RWPE2 (cell line): Measurements from ENCODE around the gene LARGE1.

Source experiments
- ATAC-seq: fragments of 200-7000 bp; cut with Tn5 transposase; 3 replicates; pipeline ENCODE4 v1.9.1; 2021; ENCODE audit warnings: low read depth
- DNase-seq: peaks from one replicate; pipeline ENCODE4 v3.0.0-alpha.2; 2020; ENCODE audit warnings: low spot score
- H3K27ac ChIP-seq: fragments of 450-650 bp; 2 replicates; pipeline ENCODE4 v1.5.1; 2017; ENCODE audit warnings: mild to moderate bottlenecking; ENCODE audit not compliant: poor library complexity, severe bottlenecking
- H3K27me3 ChIP-seq: fragments of 250-450 bp; sonication (Bioruptor Pico); 2 replicates; pipeline ENCODE4 v1.5.1; 2021; ENCODE audit warnings: mild to moderate bottlenecking, moderate library complexity; ENCODE audit not compliant: insufficient read depth, poor library complexity, severe bottlenecking
- H3K36me3 ChIP-seq: fragments of 250-450 bp; sonication (Bioruptor Pico); 2 replicates; pipeline ENCODE4 v1.5.1; 2020; ENCODE audit warnings: low read depth, mild to moderate bottlenecking, moderate library complexity
- H3K4me1 ChIP-seq: fragments of 250-450 bp; sonication (Bioruptor Pico); 2 replicates; pipeline ENCODE4 v1.5.1; 2021; ENCODE audit warnings: mild to moderate bottlenecking, moderate library complexity; ENCODE audit not compliant: insufficient read depth, poor library complexity, severe bottlenecking
- H3K4me3 ChIP-seq: fragments of 250-450 bp; sonication (Bioruptor Pico); 2 replicates; pipeline ENCODE4 v1.5.1; 2021; ENCODE audit warnings: mild to moderate bottlenecking, moderate library complexity; ENCODE audit not compliant: severe bottlenecking
- H3K9me3 ChIP-seq: fragments of 250-450 bp; sonication (Bioruptor Pico); 2 replicates; pipeline ENCODE4 v1.5.1; 2021; ENCODE audit warnings: mild to moderate bottlenecking, moderate library complexity; ENCODE audit not compliant: severe bottlenecking
- CTCF ChIP-seq: fragments of 450-650 bp; IDR thresholded peaks from one replicate; pipeline ENCODE4 v1.5.1; 2017; ENCODE audit warnings: mild to moderate bottlenecking, moderate library complexity; ENCODE audit not compliant: poor library complexity, severe bottlenecking

LARGE1 gene

GRCh38 chr22:33329398-33329797, 590.9 kb downstream of the LARGE1 start:
- ATAC-seq (no peak), DNase-seq (no peak)
- H3K36me3 ChIP-seq: no peaks in the 10 kb centered on the region
- TF ChIP-seq CTCF: no peak
- H3K27ac ChIP-seq: no peak overlapping the region
- H3K9me3 ChIP-seq: no peaks in the 10 kb centered on the region
- H3K4me1 ChIP-seq: no peaks in the 10 kb centered on the region
- H3K4me3 ChIP-seq: no peak overlapping the region
- no peaks in the 10 kb centered on the region for H3K27me3 ChIP-seq

- peak; percentile 41; the same call in 2 of the 3 replicates for ATAC-seq
- Histone ChIP-seq H3K27me3 (no peaks in the 10 kb centered on the region), H3K4me3 (no peak overlapping the region), H3K36me3 (no peaks in the 10 kb centered on the region), H3K9me3 (no peaks in the 10 kb centered on the region), H3K27ac (no peak overlapping the region), H3K4me1 (no peaks in the 10 kb centered on the region)
- TF ChIP-seq CTCF: no peak
- no peak for DNase-seq
Measured at GRCh38 chr22:33328789-33329296, 591.4 kb downstream of the LARGE1 start.

GRCh38 chr22:33327348-33327860, 592.9 kb downstream of the LARGE1 start:
- H3K27me3 ChIP-seq: no peaks in the 10 kb centered on the region
- no peaks in the 10 kb centered on the region for H3K4me1 ChIP-seq
- H3K4me3 ChIP-seq: no peak overlapping the region
- TF ChIP-seq CTCF: no peak
- ATAC-seq (no peak), DNase-seq (no peak)
- H3K9me3 ChIP-seq: no peaks in the 10 kb centered on the region
- no peak overlapping the region for H3K27ac ChIP-seq
- H3K36me3 ChIP-seq: no peaks in the 10 kb centered on the region

GRCh38 chr22:33326540-33327295, 593.6 kb downstream of the LARGE1 start:
- H3K9me3 ChIP-seq: no peaks in the 10 kb centered on the region
- ATAC-seq: no peak
- H3K4me3 ChIP-seq: no peak overlapping the region
- H3K27me3 ChIP-seq: no peaks in the 10 kb centered on the region
- H3K36me3 ChIP-seq: no peaks in the 10 kb centered on the region
- H3K4me1 ChIP-seq: no peaks in the 10 kb centered on the region
- TF ChIP-seq CTCF: no peak
- no peak overlapping the region for H3K27ac ChIP-seq
- DNase-seq: no peak
